Effector CD8-positive, alpha-beta T cell (primary cell): ENCODE data around the gene ASB10.

Experiments used
- DNase-seq: peaks from one replicate; lab custom pipeline; 2025; lab: John Stamatoyannopoulos, UW
- total RNA-seq, 4 experiments: gene quantifications; one replicate each; lab custom pipeline; 2026; lab: John Stamatoyannopoulos, UW

Gene ASB10
- 0 to 0.09 (median 0) reads per million in 4 experiments for total RNA-seq

- DNase-seq, result no peak
These were observed at the start of gene ASB10 for GRCh38 chr7:151186640-151187408. TSS of gene ASB10 (minus strand) at chr7:151187250. CDS start at chr7:151187130, 120 bp downstream.

DNA sequence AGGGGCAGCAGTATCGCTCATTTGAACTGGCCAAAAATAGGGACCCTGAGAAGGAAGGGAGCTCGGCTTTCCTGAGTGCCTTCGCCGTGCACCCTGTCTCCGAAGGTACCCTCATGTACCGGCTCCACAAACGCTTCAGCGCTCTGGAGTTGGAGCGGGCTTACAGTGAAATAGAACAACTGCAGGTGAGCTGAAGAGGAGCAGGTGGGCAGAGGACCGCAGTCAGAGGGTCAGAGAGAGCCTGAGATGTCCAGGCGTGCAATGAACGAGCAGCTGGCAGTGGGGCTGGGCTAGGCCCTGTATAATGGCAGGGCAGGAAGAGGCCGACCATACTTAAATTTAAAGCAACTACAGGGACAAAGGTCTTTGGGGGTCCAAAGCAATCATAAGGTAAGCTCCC is 49.4 kb upstream of the ASB10 start:
- DNase-seq, result no peak

DNA sequence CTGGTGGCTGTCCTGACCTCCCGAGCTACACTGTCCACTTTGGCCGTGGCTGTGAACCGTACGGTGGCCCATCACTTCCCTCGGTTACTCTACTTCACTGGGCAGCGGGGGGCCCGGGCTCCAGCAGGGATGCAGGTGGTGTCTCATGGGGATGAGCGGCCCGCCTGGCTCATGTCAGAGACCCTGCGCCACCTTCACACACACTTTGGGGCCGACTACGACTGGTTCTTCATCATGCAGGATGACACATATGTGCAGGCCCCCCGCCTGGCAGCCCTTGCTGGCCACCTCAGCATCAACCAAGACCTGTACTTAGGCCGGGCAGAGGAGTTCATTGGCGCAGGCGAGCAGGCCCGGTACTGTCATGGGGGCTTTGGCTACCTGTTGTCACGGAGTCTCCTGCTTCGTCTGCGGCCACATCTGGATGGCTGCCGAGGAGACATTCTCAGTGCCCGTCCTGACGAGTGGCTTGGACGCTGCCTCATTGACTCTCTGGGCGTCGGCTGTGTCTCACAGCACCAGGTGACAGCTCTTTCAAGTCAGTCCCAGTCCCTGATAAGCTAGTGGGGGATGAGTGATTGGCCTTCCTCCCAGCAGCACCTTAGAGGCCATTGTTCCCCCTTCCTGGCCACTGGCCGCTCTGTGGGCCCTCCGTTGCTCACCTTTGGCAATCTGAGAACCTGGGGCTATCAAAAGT is 48.2 kb upstream of the ASB10 start:
- no peak for DNase-seq

GRCh38 chr7:151233804-151234203 is 46.8 kb upstream of the ASB10 start:
- DNase-seq, result no peak

- peak; percentile 25 for DNase-seq
These were observed 46.1 kb upstream of the ASB10 start for GRCh38 chr7:151232917-151233701.

- DNase-seq, result peak; percentile 73
These were observed 45.3 kb upstream of the ASB10 start, which contains the start of gene CHPF2 for GRCh38 chr7:151232091-151232916. TSS of gene CHPF2 (plus strand) at chr7:151232483. CDS start at chr7:151234012, 1,529 bp downstream.

DNA sequence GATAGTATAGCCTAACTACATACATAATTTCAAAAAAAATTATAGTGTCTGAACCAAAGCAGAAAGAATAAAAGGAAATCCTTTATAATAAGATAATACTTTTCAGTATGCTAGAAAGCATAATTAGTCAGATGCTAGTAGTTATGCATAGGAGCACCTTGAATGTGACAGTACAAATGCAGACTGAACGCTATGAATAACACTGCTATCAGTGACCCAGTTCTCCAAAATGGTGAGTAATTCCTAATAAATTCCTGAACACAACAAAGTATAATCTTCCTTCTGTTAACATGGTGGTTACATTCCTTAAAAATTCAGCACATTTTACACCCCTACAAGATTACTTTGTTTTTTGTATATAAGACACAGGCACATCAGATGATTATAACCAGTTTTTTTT is 44.0 kb upstream of the ASB10 start:
- DNase-seq, result no peak

DNA sequence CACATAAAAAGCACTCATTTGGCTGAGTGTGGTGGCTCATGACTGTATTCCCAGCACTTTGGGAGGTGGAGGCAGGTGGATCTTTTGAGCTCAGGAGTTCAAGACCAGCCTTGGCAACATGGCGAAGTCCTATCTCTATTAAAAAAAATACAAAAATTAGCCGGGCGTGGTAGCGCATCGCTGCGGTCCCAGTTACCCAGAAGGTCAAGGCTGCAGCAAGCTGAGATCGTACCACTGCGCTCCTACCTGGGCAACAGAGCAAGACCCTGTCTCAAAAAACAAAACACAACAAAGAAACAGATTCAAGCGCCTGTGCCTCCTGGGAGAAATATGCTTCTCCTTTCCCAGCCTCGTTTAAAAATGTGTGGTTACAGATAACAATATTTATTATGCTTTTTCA is 42.2 kb upstream of the ASB10 start:
- DNase-seq, result no peak

GRCh38 chr7:151228024-151228866 is 41.2 kb upstream of the ASB10 start:
- no peak for DNase-seq

DNA sequence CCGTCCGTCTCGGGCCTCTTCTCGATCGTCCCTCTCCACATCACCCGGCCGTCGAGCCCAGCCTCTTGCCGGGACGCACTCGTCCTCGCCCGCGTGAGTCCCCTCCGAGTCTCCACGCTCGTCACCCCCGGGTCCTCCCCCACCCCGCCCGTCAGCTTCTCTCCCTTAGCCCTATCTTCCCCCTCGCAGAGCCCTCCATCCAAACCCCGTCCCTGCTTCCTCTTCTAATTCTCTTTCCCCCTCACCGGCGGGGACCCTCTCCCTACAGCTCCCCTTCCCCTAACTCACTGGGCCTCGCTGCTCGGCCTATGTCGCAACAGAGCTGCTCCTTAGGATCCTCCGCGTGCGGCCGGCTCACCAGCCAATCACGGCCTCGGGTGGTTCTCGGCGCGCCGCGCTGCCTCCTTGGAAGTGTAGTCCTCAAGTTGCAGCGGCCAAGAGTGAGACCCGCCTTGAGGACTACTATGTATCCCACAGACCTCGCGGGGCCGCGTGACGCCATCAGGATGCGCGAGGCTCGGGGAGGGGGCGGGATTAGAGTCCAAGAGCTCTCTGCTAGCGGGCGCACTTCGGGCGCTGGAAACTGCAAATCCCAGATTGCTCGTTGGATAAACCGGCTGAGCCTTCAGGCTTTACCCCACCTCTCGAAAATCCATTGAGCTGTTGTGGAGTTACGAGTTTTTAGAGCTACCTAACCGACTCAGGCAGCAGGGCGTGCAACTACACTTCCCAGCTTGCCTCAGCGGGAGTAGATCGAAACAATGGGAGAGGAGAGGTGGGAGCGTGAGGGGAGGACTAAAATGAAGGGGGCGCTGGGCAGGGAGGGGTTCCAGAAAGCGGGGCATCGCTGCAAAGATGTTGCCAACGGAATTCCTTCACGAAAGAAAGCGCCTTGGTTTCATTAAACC is 40.1 kb upstream of the ASB10 start, which contains the start of gene ABCF2:
ABCF2 (minus strand) TSS at position 331 of the 908 bp plus-strand sequence. CDS start 747 bp downstream, outside the sequence.
- peak; percentile 98 for DNase-seq

DNA sequence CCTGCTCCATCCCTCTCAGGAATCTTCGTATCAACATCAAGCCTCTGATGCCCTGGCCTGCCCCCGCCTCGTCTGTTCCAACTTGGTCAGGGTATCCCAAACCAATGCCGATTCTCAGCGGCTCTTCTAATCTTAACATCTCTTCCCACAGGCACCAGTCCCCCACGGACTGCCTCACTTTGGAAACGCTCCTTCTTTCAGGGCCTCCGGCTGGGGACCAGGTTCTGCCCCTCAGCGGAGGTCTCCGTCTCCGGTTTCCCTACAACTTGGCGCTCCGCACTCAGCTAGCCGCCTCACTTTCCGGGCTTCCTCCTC is 39.5 kb upstream of the ASB10 start:
- no peak for DNase-seq

- DNase-seq, result no peak
These were observed 39.0 kb upstream of the ASB10 start for GRCh38 chr7:151225948-151226510.

DNA sequence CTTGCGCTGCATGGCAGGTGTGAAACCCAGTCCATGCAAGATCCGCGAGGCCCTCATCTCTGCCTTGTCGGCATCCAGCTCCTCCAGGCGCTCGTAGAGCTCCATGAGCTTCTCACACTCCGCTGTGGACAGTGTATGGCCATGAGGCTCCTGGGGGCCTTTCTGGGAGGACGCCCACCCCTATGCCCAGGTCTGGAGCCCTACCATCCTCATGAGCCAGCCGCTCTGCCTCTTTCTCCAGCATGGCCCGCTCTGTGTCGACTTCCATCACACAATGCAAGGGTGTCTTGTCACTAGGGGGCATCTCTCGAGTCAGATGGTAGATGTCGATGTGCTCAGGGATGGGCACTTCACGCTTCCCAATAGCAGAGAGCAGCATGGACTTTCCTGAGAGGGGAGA is 36.7 kb upstream of the ASB10 start:
- DNase-seq, result no peak

DNA sequence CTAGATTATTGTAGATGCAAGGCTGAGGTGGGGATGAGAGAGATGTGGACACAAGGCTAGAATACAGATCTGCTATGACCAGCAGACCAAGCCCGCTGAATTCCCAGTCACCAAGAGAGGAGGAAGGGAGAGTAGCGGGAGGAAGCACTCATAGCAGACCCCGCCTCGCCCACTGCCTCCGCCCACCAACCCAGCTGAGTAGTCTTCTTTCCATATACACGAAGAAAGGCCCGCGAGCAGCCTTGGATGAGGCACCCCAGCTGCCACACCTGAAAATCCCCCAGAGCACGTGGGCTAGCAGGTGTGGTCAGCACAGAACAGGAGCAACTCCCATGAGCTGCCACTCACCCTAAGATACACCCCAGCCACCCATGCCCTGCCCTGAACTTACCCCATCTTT is 31.1 kb upstream of the ASB10 start:
- DNase-seq, result no peak

DNA sequence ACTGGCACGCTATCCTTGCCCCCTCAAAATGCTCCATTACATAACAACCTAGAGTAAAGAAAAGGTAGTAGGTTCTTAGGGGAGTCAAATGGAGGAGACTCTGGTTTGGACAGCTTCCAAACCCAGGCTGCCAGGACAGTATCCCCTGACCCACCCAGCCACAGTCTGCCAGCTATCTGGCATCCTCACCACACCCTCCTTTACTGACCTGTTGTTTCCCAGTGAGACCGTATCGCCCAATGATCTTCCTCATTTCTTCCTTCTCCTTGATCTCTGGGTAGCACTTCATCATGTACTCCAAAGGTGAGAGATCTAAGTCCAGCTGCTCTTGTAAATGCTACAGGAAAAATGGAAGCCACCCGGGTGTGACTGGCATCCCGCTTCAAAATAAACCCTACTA is 28.3 kb upstream of the ASB10 start:
- DNase-seq, result no peak

DNA sequence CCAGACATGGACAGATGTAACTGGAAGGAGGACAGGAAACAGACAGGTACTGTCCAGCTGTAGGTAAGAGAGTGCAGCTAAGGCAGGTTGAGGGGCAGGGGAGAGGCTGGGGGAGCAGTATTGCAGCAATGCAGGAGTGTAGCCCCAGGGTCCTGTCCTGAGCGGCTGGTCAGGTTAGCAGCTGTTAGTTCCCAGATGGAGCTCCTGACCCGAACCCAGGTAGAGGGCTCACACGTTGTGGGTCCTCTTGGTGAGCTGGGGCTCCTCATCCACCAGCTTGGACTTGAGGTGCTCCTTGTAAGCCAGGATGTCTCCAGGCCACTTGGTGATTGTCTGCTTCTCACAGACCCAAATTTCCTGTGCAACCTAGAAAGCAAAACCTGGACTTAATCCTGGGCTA is 26.8 kb upstream of the ASB10 start:
- DNase-seq, result no peak

- no peak for DNase-seq
These were observed 25.6 kb upstream of the ASB10 start for GRCh38 chr7:151212626-151213025.

GRCh38 chr7:151211155-151211772 is 24.2 kb upstream of the ASB10 start:
- no peak for DNase-seq
